Skeletal muscle tissue (tissue), 4 donors: ENCODE results near the gene PARD3B. TPM values are rescaled to one million over a fixed set of nuclear protein-coding genes. Genes with fewer than 3 reads are reported as not detected.

Source experiments
- H3K27ac ChIP-seq: one replicate; pipeline ENCODE4 v1.7.0; 2013; ENCODE audit warnings: mild to moderate bottlenecking, low read depth, low read length, inconsistent platforms
- H3K27me3 ChIP-seq, 3 donors: one replicate each; pipeline ENCODE4 v1.7.0; 2013; ENCODE audit warnings: low read length in 3 of 3; ENCODE audit not compliant: control insufficient read depth in 3 of 3, insufficient read depth in 3 of 3
- H3K36me3 ChIP-seq, 3 donors: one replicate each; pipeline ENCODE4 v1.7.0; 2013; ENCODE audit warnings: low read length in 3 of 3; ENCODE audit not compliant: control insufficient read depth in 3 of 3, insufficient read depth in 3 of 3
- H3K4me1 ChIP-seq, 3 donors: one replicate each; pipeline ENCODE4 v1.7.0; 2013; ENCODE audit warnings: low read length in 3 of 3, mild to moderate bottlenecking in 3 of 3; ENCODE audit not compliant: control insufficient read depth in 3 of 3, insufficient read depth in 3 of 3
- H3K4me3 ChIP-seq, 3 donors: one replicate each; pipeline ENCODE4 v1.7.0; 2013; ENCODE audit warnings: low read length in 3 of 3
- H3K9ac ChIP-seq, 3 donors: one replicate each; pipeline ENCODE4 v1.7.0; 2013; ENCODE audit warnings: low read length in 3 of 3, mild to moderate bottlenecking in 3 of 3, moderate library complexity in 2 of 3, low read depth in 1 of 3
- H3K9me3 ChIP-seq, 3 donors: one replicate each; pipeline ENCODE4 v1.7.0; 2013; ENCODE audit warnings: low read length in 3 of 3; ENCODE audit not compliant: control insufficient read depth in 3 of 3
- total RNA-seq: library from RNA; depleted of rRNA; stranded (reverse); fragments of >200 nt; gene quantifications from one replicate; pipeline ENCODE4 v1.2.3, GENCODE V29; 2014
- donor health status: Osteomylitis.

The PARD3B gene
- total RNA-seq, 1 donor from 2014 or later = 19.8 TPM

DNA sequence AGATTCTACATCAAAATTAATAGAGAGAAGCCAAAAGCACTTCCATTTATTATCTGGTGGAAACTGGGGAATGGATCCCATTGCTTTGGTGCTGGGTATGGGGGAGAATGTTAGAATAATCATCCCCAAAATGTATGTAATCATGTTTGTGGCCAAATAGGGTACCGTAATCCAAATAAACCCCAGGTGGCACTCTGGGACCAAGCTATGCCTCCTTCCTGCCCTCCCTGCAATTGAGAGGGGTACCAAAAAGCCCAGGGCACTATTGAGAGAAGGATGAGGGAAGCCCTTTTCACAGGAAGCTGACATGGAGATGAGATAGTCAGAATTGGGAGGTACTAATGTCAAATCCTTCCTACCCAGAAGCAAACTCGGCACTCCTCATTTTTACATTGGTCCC lies 1051.3 kb downstream of the PARD3B start:
- Histone ChIP-seq H3K27me3 (no peaks in the 10 kb centered on the region), H3K4me3 (no peak overlapping the region), H3K9ac (no peak overlapping the region), H3K9me3 (no peaks in the 10 kb centered on the region), H3K36me3 (no peaks in the 10 kb centered on the region), H3K4me1 (no peaks in the 10 kb centered on the region), H3K27ac (no peak overlapping the region)

DNA sequence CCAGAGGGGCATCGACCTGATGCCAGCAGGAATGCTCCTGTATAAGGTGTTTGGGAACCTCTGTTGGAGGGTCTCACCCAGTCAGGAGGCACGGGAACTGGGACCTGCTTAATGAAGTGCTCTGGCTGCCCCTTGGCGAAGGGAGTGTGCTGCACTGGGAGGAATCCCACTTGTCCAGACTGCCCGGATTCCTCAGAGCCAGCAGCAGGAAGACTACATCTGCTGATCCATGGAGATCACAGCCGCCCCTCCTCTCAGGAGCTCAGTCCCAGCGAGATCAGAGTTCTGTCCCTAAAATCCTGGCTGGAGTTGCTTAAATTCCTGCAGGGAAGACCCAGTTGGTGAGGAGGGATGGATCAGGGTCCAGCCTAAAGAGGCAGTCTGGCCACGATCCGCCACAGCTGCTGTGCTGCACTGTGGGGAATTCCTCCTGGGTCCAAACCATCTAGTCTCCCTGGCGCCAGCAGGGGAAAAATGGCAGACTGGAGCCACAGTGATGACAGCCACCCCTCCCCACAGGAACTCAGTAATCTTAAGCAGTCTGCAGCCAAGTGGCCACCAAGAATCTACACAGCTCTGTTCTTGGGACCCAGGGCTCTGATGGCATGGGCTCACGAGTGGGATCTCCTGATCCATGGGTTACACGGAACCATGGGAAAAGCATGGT lies 1060.5 kb downstream of the PARD3B start:
- H3K27ac ChIP-seq = no peak overlapping the region
- no peaks in the 10 kb centered on the region for H3K9me3 ChIP-seq
- no peaks in the 10 kb centered on the region for H3K27me3 ChIP-seq
- no peaks in the 10 kb centered on the region for H3K36me3 ChIP-seq
- no peaks in the 10 kb centered on the region for H3K4me1 ChIP-seq
- no peak overlapping the region for H3K4me3 ChIP-seq
- H3K9ac ChIP-seq = no peak overlapping the region

- Histone ChIP-seq H3K4me3 (no peak overlapping the region), H3K4me1 (no peaks in the 10 kb centered on the region)
Measured at GRCh38 chr2:205607146-205607545, 1061.9 kb downstream of the PARD3B start.

DNA sequence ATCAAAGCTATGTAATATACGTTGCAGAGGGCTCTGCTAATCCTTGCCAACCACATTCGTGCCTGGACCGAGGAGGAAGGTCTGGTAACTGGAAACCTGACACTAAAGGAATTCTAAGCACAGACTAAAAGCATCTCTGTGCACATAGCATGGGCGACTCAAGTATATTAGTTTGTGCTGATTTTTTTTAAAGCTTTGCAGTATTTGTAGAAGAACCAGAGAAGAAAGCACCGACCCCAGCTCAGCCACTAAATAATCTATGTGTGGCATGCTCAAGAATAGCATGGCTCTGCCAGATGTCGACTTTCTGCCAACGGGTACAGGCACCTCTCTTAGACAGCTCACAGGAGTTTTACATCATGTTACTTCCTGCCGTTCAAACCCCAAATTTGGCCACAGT lies 1063.8 kb downstream of the PARD3B start:
- Histone ChIP-seq H3K9me3 (no peaks in the 10 kb centered on the region), H3K9ac (no peak overlapping the region), H3K27me3 (no peaks in the 10 kb centered on the region), H3K4me3 (no peak overlapping the region), H3K36me3 (no peaks in the 10 kb centered on the region), H3K27ac (no peak overlapping the region), H3K4me1 (no peaks in the 10 kb centered on the region)

More at GRCh38 chr2:205607146-205607545, 1061.9 kb downstream of the PARD3B start:
- Histone ChIP-seq H3K36me3 (no peaks in the 10 kb centered on the region), H3K9me3 (no peaks in the 10 kb centered on the region), H3K9ac (no peak overlapping the region), H3K27me3 (no peaks in the 10 kb centered on the region), H3K27ac (no peak overlapping the region)

GRCh38 chr2:205610437-205610836 lies 1065.2 kb downstream of the PARD3B start:
- no peaks in the 10 kb centered on the region for H3K9me3 ChIP-seq
- H3K9ac ChIP-seq = no peak overlapping the region
- no peak overlapping the region for H3K27ac ChIP-seq
- no peaks in the 10 kb centered on the region for H3K27me3 ChIP-seq
- no peaks in the 10 kb centered on the region for H3K4me1 ChIP-seq
- H3K36me3 ChIP-seq = no peaks in the 10 kb centered on the region
- H3K4me3 ChIP-seq = no peak overlapping the region

DNA sequence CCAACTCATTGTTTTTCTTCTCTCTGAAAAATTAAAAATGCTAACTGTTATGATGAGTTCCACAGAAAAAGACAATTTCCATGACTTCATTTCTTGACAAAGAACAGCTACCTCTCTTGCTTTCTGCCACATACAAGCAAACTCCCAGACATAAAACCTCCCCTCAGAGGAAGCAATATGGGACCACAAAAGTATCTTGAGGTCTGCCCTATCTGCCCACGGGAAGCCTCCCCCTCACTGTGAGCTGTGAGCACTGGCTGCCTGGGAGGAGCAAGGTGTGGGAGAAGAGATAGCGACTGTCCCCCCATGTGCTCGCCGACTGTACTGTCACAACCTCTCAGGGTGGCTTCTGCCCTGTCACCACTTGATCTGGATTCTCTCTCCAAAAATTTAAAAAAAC lies 1067.4 kb downstream of the PARD3B start:
- Histone ChIP-seq H3K27me3 (no peaks in the 10 kb centered on the region), H3K4me3 (no peak overlapping the region), H3K9me3 (no peaks in the 10 kb centered on the region), H3K36me3 (no peaks in the 10 kb centered on the region), H3K27ac (no peak overlapping the region), H3K9ac (no peak overlapping the region), H3K4me1 (no peaks in the 10 kb centered on the region)

DNA sequence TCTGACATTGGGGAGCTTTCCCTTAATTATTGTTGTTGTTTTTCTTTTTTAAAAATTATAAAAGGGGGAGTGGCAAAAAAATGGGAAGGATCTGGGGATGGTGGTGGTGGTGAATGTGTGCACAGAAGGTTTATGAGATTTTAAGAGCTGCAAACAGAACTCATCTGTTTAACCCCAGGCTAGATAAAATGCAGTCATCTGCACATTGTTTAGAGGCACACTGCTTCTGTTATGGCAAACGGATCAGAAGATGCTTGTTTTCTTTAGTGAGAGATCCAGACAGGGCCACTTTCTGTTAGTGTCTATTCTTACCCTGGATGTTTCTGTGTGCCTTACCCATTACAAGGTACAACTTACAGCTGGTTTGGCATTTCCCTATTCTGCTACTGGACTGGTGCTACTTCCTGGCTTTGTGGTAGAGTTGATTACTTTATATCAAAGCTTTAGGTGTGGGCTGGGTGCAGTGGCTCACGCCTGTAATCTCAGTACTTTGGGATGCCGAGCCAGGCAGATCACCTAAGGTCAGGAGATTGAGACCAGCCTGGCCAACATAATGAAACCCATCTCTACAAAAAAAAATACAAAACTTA lies 1068.8 kb downstream of the PARD3B start:
- H3K36me3 ChIP-seq = no peaks in the 10 kb centered on the region
- H3K27me3 ChIP-seq = no peaks in the 10 kb centered on the region
- H3K4me3 ChIP-seq = no peak overlapping the region

GRCh38 chr2:205614965-205615364 lies 1069.7 kb downstream of the PARD3B start:
- Histone ChIP-seq H3K27ac (no peak overlapping the region), H3K9ac (no peak overlapping the region), H3K4me1 (no peaks in the 10 kb centered on the region), H3K36me3 (no peaks in the 10 kb centered on the region), H3K27me3 (no peaks in the 10 kb centered on the region), H3K4me3 (no peak overlapping the region), H3K9me3 (no peaks in the 10 kb centered on the region)

More for the DNA sequence above, 1068.8 kb downstream of the PARD3B start:
- H3K9ac ChIP-seq = no peak overlapping the region
- no peaks in the 10 kb centered on the region for H3K9me3 ChIP-seq
- H3K27ac ChIP-seq = no peak overlapping the region
- no peaks in the 10 kb centered on the region for H3K4me1 ChIP-seq

- Histone ChIP-seq H3K9me3 (no peaks in the 10 kb centered on the region), H3K36me3 (no peaks in the 10 kb centered on the region)
Measured at GRCh38 chr2:205617905-205618304, 1072.6 kb downstream of the PARD3B start.

GRCh38 chr2:205619600-205619999 lies 1074.3 kb downstream of the PARD3B start:
- H3K27me3 ChIP-seq = no peaks in the 10 kb centered on the region

More at GRCh38 chr2:205617905-205618304, 1072.6 kb downstream of the PARD3B start:
- Histone ChIP-seq H3K27me3 (no peaks in the 10 kb centered on the region), H3K4me3 (no peak overlapping the region), H3K27ac (no peak overlapping the region), H3K9ac (no peak overlapping the region), H3K4me1 (no peaks in the 10 kb centered on the region)

More at GRCh38 chr2:205619600-205619999, 1074.3 kb downstream of the PARD3B start:
- Histone ChIP-seq H3K4me3 (no peak overlapping the region), H3K9me3 (no peaks in the 10 kb centered on the region), H3K27ac (no peak overlapping the region), H3K9ac (no peak overlapping the region), H3K4me1 (no peaks in the 10 kb centered on the region), H3K36me3 (no peaks in the 10 kb centered on the region)
